HCT116 (cell line): ENCODE data around the gene RABL3.

Source experiments
- ATF3 ChIP-seq: IDR thresholded peaks from 2 replicates; pipeline ENCODE4 v1.6.1; 2012
- CEBPB ChIP-seq: IDR thresholded peaks from 2 replicates; pipeline ENCODE4 v1.6.1; 2012; ENCODE audit warnings: low read depth
- CTCF ChIP-seq, 3 experiments: fragments of 200-600 bp in 1 of 3; sonication (generic) in 1 of 3; IDR thresholded peaks in 2 of 3; conservative IDR thresholded peaks in 1 of 3; 2 replicates each; pipeline ENCODE4 v1.5.1; 2012 to 2017; ENCODE audit warnings: low read depth in 2 of 3, low read length in 2 of 3, antibody characterized with exemption in 1 of 3, borderline replicate concordance in 1 of 3, control low read depth in 1 of 3, mild to moderate bottlenecking in 1 of 3, mixed read lengths in 1 of 3, mixed run types in 1 of 3, moderate library complexity in 1 of 3; ENCODE audit not compliant: insufficient read depth in 1 of 3
- ELF1 ChIP-seq: IDR thresholded peaks from 2 replicates; pipeline ENCODE4 v1.6.1; 2012; ENCODE audit warnings: low read depth, borderline replicate concordance
- EZH2 ChIP-seq: fragments of 200-600 bp; sonication (generic); IDR thresholded peaks from 2 replicates; pipeline ENCODE4 v1.6.1; 2017; ENCODE audit warnings: antibody characterized with exemption, mixed run types
- EZH2phosphoT487 ChIP-seq: fragments of 200-600 bp; IDR thresholded peaks from 2 replicates; pipeline ENCODE4 v1.6.1; 2018; ENCODE audit warnings: antibody characterized with exemption, borderline replicate concordance
- JUND ChIP-seq: IDR thresholded peaks from 2 replicates; pipeline ENCODE4 v1.6.1; 2012
- MAX ChIP-seq: IDR thresholded peaks from 2 replicates; pipeline ENCODE4 v1.6.1; 2012
- POLR2A ChIP-seq: IDR thresholded peaks from 2 replicates; pipeline ENCODE4 v1.7.0; 2011; ENCODE audit warnings: borderline replicate concordance; ENCODE audit not compliant: insufficient read depth, insufficient read length; ENCODE audit errors: extremely low read depth
- POLR2AphosphoS5 ChIP-seq: IDR thresholded peaks from 2 replicates; pipeline ENCODE4 v1.6.1; 2011; ENCODE audit warnings: mild to moderate bottlenecking, low read depth, low read length, moderate library complexity
- RAD21 ChIP-seq: IDR thresholded peaks from 2 replicates; pipeline ENCODE4 v1.6.1; 2012; ENCODE audit warnings: low read depth, mild to moderate bottlenecking
- SIN3A ChIP-seq: IDR thresholded peaks from 2 replicates; pipeline ENCODE4 v1.6.1; 2012; ENCODE audit warnings: low read depth
- SP1 ChIP-seq: IDR thresholded peaks from 2 replicates; pipeline ENCODE4 v1.6.1; 2012; ENCODE audit warnings: low read depth
- YY1 ChIP-seq: IDR thresholded peaks from 2 replicates; pipeline ENCODE4 v1.6.1; 2011; ENCODE audit warnings: low read length, low read depth, moderate library complexity, mild to moderate bottlenecking; ENCODE audit not compliant: insufficient replicate concordance; ENCODE audit errors: extremely low read depth

GRCh38 chr3:120766576-120766975 is 24.3 kb upstream of the RABL3 start:
- TF ChIP-seq CTCF (IDR thresholded peaks at IDR 0.05 in 2 of 3, conservative IDR thresholded peaks at IDR 0.05 in 1 of 3; ENCODE audit: borderline replicate concordance in 1 of 3, insufficient read depth in 1 of 3, low read depth in 2 of 3, low read length in 2 of 3) (no peak), POLR2AphosphoS5 (no peak), SIN3A (no peak), RAD21 (no peak), MAX (no peak), POLR2A (no peak), ATF3 (no peak), ELF1 (no peak), EZH2 (no peak), EZH2phosphoT487 (no peak), YY1 (no peak), JUND (no peak), SP1 (no peak), CEBPB (no peak)
